HG02610 (cell line): ENCODE results near the gene PRSS56.

Source experiments
- ATAC-seq: cut with Tn5 transposase; IDR thresholded peaks from one replicate; pipeline ENCODE4 v1.9.1; 2021; ENCODE audit warnings: mild to moderate bottlenecking, moderate library complexity; ENCODE audit not compliant: unreplicated experiment

The PRSS56 gene

GRCh38 chr2:232519581-232520438 lies at the start of gene PRSS56:
Gene PRSS56 (plus strand): TSS chr2:232520388. CDS start chr2:232520599, 211 bp downstream.
- no peak for ATAC-seq

GRCh38 chr2:232473467-232473890 lies 46.7 kb upstream of the PRSS56 start:
- ATAC-seq, result no peak

DNA sequence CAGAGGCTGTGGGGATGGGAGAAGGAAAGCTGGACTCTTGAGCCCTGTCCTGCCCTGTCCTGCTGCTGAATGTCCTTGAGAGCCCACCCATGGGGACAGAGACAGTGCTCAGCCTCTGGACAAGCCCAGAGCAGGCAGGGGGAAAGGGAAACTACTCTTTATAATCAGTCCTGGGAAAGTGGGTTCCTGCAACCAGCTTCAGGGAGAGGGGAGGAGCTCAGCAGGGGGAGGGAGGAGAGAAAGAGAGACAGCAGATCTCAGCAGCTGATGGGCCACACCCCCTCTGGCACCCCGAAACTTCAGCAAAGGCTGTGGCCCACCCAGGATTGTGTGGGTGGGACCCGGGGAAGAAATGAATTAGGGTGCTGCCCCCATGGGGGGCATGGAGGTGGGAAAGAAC lies 44.1 kb upstream of the PRSS56 start:
- ATAC-seq, result no peak

DNA sequence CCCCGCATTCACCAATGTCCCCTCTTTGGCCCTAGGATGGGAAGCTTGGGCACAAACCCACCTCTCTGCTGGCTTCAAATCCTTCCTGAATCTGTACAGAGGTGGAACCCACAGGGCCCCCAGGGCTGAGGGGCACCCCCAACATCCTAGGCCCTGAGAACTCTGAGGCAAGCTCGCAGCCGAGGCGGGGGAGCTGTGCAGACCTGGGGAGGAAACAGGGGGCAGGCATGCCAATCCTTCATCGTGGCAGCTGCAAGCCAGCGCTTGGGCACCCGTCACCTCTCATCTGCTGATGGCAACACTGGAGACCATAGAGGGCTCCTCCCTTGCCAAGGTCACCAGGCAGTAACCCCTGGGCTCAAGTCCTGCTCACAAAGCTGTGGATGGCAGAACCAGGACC lies 43.4 kb upstream of the PRSS56 start:
- ATAC-seq, result no peak

DNA sequence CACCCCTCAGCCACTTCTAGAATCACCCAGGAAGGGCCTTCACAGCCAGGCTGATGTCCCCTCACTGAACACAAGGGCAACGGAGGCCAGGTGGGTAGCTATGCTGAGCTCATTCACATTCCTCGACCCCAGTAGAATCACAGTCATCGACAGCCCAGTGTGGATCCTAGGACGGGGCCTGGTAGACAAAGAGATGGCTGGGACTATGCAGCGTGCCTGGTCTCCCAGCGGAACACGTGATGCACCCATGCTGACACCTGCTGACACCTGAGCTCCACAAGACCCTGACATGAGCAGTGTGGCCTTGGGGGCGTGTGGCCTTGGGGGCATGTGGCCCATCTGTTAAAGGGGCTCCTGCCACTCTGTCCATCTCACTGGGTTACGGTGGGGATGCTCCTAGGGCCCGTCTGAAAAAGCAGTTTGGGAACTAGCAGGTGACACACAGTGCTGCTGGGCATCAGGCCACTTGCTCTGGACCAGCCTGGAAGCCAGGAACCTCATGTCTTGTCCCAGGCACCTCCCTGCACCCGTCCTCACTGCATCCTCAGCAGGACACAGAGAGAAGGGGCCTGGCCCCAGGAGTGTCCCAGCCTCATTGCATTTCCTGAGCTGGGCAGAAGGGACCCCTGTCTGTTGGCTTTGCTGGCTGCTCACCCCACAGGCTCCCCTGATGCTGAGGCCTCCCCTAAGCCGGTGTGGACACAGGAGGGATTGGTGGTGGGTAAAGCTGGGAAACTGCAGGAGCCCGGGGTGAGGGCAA lies 42.3 kb upstream of the PRSS56 start:
- ATAC-seq, result no peak

DNA sequence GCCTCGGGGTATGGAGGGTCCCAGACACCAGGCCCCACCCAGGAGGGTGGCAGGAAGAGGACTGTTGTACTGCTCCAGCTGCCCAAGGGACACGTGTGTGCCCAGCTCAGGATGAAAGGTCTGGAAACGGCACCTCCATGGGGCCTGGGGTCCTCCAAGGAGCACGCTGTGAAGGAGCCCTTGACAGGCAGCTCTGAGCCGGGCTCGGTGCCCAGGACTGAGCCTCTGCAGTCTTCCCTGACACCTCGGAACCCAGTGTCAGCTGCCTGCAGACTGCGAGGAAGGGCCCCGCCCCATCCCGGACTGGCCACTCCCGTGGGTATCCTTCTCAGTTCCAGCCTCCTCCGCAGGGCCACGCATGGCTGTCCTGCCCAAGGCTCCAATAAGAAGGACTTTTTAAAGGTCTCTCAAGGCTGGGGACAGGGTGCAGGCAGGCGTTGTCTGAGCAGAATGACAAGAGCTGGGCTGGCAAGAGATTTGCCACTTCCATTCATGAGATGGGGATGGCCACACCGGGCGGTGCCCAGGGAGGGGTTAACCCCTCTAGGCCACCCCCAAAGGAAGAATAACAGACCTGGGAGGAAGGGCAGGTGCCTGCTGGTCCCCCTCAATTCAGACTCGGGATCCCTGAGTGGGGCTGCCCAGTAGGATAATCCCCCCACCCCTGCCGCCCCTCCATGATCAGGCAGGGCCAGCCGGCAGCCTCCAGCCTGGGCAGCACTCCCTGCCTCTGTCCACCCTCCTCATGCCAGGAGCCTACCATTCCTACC lies 41.4 kb upstream of the PRSS56 start:
- ATAC-seq, result no peak

GRCh38 chr2:232479341-232480200 lies 40.6 kb upstream of the PRSS56 start:
- no peak for ATAC-seq

DNA sequence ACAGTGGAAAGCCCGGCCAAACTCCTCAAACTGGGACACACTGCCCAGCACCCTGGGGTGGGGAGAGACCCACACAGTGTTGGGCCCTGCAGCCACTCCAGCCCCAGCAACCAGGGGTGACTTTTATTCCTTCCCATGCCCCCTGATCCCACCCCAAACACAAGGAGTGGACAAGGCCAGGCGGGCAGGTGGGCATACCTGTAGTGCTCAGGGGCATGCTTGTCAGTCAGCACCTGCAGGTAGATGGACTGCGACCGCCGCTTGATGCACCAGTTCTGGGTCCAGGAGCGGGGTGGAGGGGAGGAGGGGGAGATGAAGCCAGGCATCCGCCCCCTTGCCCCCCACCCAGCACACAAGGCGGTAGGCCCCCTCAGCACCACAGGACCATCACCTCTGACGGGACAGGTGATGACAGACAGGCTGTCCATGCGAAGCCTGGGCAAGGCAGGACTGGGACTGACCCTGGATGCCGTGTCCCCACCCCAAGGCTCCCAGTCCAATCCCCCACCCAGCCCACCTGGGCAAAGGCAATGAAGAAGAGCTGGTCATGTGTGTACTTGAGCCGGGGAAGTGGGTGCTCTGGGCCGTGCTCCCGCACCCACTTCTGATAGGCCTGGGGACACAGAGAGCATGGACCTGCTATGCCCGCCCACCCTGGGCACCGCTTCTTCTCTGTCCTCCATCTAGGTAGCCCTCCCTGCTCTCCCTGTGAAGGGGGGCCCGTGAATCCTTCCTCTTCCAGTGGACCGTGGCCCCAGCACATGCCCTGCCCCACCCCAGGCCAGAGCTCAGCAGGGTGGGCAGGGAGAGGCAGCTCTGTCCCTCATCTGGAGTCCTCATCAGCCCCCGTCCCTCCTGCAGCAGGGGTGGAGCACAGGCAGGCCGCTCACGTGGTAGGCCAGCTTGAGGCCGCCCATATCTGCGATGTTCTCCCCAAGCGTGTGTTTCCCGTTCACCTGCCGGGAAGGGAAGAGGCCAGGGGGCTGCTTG lies 39.7 kb upstream of the PRSS56 start:
- no peak for ATAC-seq

DNA sequence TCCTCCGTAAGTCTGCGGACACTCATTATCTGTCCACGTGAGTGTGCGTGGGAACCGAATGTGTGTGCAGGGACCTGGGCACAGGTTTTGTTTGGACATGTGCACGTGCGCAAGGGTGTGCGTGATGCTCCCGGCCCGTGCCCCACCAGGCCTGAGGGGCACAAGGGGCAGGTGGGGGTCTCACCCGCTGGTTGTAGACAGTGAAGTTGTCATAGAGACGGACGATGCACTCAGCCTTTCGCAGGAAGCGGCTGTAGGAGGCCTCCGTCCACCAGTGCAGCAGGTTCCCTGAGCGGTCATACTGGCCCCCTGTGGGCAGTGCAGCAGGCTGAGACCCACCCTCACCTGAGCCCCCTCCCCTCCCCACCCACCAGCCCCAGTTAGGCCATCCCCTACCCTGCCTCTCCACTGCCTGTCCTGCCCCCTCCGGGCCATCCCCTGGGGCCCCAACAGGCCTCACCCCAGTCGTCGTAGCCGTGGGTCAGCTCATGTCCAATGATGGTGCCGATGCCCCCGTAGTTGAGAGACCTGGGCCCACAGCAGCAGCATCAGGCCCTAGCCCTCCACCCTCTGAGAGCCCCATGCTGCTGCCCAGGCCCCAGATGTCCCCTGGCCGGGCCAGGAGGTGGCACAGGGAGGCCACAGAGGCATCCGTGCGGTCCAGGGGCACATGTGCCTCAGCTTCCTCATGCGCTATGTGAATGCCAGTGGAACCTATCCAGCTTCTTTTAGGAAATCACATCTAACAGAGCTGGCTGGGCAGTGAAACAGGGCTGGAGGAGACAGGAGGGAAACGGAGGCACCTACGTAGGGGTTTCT lies 38.7 kb upstream of the PRSS56 start:
- ATAC-seq, result no peak

- no peak for ATAC-seq
These were observed 37.6 kb upstream of the PRSS56 start for GRCh38 chr2:232482301-232483238.

GRCh38 chr2:232483311-232483922 lies 36.8 kb upstream of the PRSS56 start:
- no peak for ATAC-seq

DNA sequence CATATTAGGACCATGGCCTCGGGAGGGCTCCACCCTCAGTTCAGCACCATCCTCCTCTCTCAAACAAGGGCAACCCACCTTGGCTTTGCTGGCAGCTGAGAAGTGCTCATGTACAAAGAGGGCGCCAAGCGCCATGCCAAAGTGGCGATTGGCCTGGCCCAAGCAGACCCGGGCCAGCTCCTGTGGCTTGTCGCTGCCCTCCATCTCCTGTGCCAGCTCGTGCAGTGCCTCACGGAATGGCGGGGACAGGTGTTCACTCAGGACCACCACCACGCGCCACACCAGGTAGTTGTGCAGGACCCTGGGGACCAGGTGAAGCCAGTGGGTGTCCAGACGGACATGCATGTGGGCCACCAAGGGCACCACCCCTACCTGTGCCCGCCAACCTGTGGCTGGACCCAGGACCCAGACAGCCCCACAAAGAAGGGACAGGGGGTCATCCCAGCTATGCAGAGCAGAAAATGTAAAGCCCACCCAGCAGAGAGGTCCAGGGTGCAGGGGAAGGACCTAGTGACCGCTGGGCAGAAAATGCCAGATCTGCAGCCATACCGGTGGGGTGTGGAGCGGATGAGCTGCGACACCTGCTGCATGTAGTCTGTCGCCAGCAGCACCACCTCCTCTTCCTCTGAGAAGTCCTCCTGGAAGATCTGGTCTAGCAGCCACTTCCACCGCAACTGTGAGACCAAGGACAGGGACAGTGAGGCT lies 36.1 kb upstream of the PRSS56 start:
- ATAC-seq, result no peak

- ATAC-seq, result no peak
These were observed 35.4 kb upstream of the PRSS56 start for GRCh38 chr2:232484628-232485347.

DNA sequence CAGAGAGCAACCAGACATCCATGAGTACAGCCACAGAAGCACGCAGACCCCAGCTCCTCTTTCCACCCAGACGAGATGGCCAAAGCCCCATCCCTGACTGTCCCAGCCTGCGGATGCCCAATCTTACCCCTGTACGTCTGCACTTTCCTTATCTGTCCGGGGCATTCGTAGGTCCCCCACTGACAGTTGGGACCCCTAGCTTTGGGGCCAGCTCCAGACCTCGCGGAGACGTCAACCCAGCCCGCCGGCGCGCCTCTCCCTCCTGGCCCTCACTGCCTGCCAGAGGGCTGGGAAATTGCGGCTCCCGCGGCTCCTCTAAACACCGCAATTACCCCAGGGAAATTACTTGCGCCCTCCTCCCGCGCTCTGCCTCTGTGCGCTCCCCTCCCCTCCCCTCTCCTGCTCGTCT lies 34.8 kb upstream of the PRSS56 start:
- no peak for ATAC-seq

- no peak for ATAC-seq
These were observed 34.2 kb upstream of the PRSS56 start for GRCh38 chr2:232485757-232486557.
